Ishikawa (cell line): Measurements from ENCODE around the gene LRRC3B.

ENCODE experiments used
- CEBPB ChIP-seq: IDR thresholded peaks from 2 replicates; pipeline ENCODE4 v1.6.1; 2012
- CREB1 ChIP-seq: IDR thresholded peaks from 2 replicates; pipeline ENCODE4 v1.6.1; 2012; ENCODE audit warnings: low read depth
- EGR1 ChIP-seq: IDR thresholded peaks from 2 replicates; pipeline ENCODE4 v1.6.1; 2012
- EP300 ChIP-seq: IDR thresholded peaks from 2 replicates; pipeline ENCODE4 v1.6.1; 2012; ENCODE audit warnings: borderline replicate concordance
- FOXM1 ChIP-seq: IDR thresholded peaks from 2 replicates; pipeline ENCODE4 v1.6.1; 2012; ENCODE audit warnings: low read depth, borderline replicate concordance
- MAX ChIP-seq: IDR thresholded peaks from 2 replicates; pipeline ENCODE4 v1.6.1; 2012
- NFIC ChIP-seq: IDR thresholded peaks from 2 replicates; pipeline ENCODE4 v1.6.1; 2012
- RAD21 ChIP-seq: IDR thresholded peaks from 2 replicates; pipeline ENCODE4 v1.6.1; 2012; ENCODE audit warnings: low read depth
- REST ChIP-seq: IDR thresholded peaks from 2 replicates; pipeline ENCODE4 v1.6.1; 2012; ENCODE audit warnings: low read depth, mild to moderate bottlenecking
- TAF1 ChIP-seq: IDR thresholded peaks from 2 replicates; pipeline ENCODE4 v1.6.1; 2012; ENCODE audit warnings: low read depth, mild to moderate bottlenecking
- TCF12 ChIP-seq: IDR thresholded peaks from 2 replicates; pipeline ENCODE4 v1.6.1; 2012; ENCODE audit warnings: low read depth
- TEAD4 ChIP-seq: IDR thresholded peaks from 2 replicates; pipeline ENCODE4 v1.6.1; 2012
- USF1 ChIP-seq: IDR thresholded peaks from 2 replicates; pipeline ENCODE4 v1.6.1; 2012
- YY1 ChIP-seq: IDR thresholded peaks from 2 replicates; pipeline ENCODE4 v1.6.1; 2012; ENCODE audit warnings: low read depth
- ZBTB7A ChIP-seq: IDR thresholded peaks from 2 replicates; pipeline ENCODE4 v1.6.1; 2012; ENCODE audit warnings: low read depth

Gene LRRC3B

GRCh38 chr3:26624209-26624765 is 1.7 kb downstream of the LRRC3B start:
- TF ChIP-seq CREB1 (no peak), USF1 (no peak), EGR1 (no peak), REST (no peak), TAF1 (no peak)

- TF ChIP-seq CREB1 (no peak), CEBPB (no peak), USF1 (no peak), TEAD4 (no peak), RAD21 (no peak), TAF1 (no peak), EP300 (no peak)
These were observed 2.6 kb downstream of the LRRC3B start for GRCh38 chr3:26625187-26625586.

GRCh38 chr3:26627080-26627479 is 4.5 kb downstream of the LRRC3B start:
- TF ChIP-seq NFIC (no peak), REST (no peak)

GRCh38 chr3:26628915-26629314 is 6.3 kb downstream of the LRRC3B start:
- TF ChIP-seq USF1: no peak
- no peak for TF ChIP-seq NFIC
- no peak for TF ChIP-seq TAF1
- TF ChIP-seq EGR1: no peak
- no peak for TF ChIP-seq CEBPB
- TF ChIP-seq TEAD4: no peak
- TF ChIP-seq YY1: no peak
- TF ChIP-seq FOXM1: no peak

GRCh38 chr3:26630669-26631389 is 8.3 kb downstream of the LRRC3B start:
- TF ChIP-seq REST: no peak
- TF ChIP-seq TEAD4: no peak
- no peak for TF ChIP-seq NFIC
- no peak for TF ChIP-seq TCF12
- TF ChIP-seq ZBTB7A: no peak
- TF ChIP-seq RAD21: no peak

- TF ChIP-seq CREB1: no peak
- no peak for TF ChIP-seq MAX
- TF ChIP-seq NFIC: no peak
- no peak for TF ChIP-seq EGR1
- no peak for TF ChIP-seq USF1
- no peak for TF ChIP-seq REST
- TF ChIP-seq EP300: no peak
- no peak for TF ChIP-seq TAF1
- no peak for TF ChIP-seq ZBTB7A
- TF ChIP-seq YY1: no peak
- TF ChIP-seq TCF12: no peak
- no peak for TF ChIP-seq CEBPB
- no peak for TF ChIP-seq RAD21
- no peak for TF ChIP-seq FOXM1
- no peak for TF ChIP-seq TEAD4
These were observed 8.8 kb downstream of the LRRC3B start for GRCh38 chr3:26631390-26631738.
